Fibroblast of villous mesenchyme (primary cell): ENCODE results near the gene GALNTL6. TPM values are rescaled to one million over a fixed set of nuclear protein-coding genes. Genes with fewer than 3 reads are reported as not detected.

ENCODE experiments used
- DNase-seq: peaks from one replicate; pipeline ENCODE4 v3.0.0-alpha.2; 2010; ENCODE audit warnings: low read depth
- H3K4me3 ChIP-seq: 2 replicates; pipeline ENCODE4 v1.5.1; 2011; ENCODE audit warnings: low read depth, mild to moderate bottlenecking, low read length
- CTCF ChIP-seq: IDR thresholded peaks from 2 replicates; pipeline ENCODE4 v1.5.1; 2012; ENCODE audit warnings: low read depth, mild to moderate bottlenecking, low read length; ENCODE audit not compliant: insufficient read depth
- total RNA-seq: library from RNA; depleted of rRNA; stranded (reverse); fragments of >200 nt; gene quantifications from 2 replicates; pipeline ENCODE4 v1.2.3, GENCODE V29; 2012

The GALNTL6 gene
- total RNA-seq, 1 donor = not detected

DNA sequence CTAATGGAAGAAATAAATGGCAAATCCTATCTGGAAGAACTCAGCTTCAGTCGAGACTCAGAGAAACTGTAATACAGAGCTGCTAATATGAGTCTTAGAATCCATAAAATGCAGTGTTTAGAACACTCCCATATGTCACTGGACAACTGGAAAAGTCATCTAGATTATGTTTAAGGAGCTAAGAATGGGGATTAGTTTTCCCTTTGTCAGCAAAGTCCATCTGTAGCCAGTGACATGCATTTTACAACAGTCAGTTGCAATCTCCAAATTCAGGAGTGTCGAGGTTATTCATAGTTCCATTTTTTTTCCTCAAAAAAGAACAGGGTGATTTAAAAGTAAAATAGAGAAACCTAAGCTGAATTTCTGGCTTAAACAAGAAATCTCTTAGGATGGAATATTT, 838.8 kb downstream of the GALNTL6 start:
- DNase-seq = no peak
- no peak overlapping the region for H3K4me3 ChIP-seq
- TF ChIP-seq CTCF = no peak

DNA sequence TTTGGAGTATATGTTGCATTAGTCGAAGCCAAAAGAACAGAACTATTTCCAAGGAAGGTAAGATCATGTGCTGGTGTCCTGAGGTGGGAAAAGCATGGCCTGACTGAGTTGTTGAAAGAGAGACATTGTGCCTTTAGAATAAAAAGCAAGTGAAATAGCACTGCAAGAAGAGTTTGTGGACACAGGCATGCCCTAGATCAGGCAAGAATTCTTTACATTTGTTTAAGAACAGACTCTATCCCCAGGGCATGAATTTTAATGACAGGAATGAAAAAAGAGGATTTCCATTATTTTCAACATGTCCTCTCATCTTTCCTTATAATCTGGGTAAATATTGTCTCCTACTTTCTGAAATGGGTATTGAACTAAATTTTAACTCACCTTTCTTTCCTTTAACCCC, 839.2 kb downstream of the GALNTL6 start:
- no peak overlapping the region for H3K4me3 ChIP-seq
- TF ChIP-seq CTCF = no peak
- no peak for DNase-seq

DNA sequence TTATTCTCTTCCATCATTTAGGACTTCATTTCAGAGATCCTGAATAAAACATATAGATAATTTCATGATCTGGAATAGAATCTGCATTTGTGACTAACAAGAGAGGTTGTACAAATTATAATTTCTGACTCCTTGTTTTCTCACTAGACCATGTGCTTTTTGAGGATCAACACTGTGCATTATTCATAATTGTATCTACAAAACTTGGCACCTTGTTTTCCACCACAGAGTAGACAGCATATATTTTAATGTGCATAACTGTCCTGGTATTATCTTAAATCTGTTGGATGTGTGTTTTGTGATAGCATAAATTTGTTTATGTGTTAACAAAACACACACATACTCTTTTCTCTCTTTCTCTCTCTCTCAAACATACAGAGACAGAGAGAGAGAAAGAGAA, 840.5 kb downstream of the GALNTL6 start:
- no peak for TF ChIP-seq CTCF
- DNase-seq = no peak
- no peak overlapping the region for H3K4me3 ChIP-seq

DNA sequence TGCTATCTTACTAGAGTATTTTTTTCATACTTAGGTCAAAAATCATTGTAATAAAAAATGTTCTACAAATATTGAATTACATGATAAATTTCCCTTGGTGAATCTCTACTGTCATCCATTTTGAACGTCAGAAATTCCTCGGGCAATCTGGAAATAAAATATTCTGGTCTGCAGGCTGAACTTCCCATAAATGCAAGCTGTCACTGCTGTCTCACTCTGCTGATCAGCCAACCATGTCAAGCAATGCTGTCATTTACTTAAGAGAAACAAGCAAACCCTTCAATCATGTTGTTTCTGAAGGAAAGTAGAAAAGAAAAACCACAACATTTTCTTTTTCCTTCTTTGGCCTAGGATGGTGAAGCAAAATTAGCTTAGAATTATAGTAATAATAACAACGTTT, 841.3 kb downstream of the GALNTL6 start:
- no peak for TF ChIP-seq CTCF
- no peak for DNase-seq

GRCh38 chr4:172656055-172656454, 842.9 kb downstream of the GALNTL6 start:
- no peak for TF ChIP-seq CTCF
- DNase-seq = no peak
- H3K4me3 ChIP-seq = no peak overlapping the region

More for the DNA sequence above, 841.3 kb downstream of the GALNTL6 start:
- H3K4me3 ChIP-seq = no peak overlapping the region

- DNase-seq = no peak
Observed at GRCh38 chr4:172657081-172657480, 843.9 kb downstream of the GALNTL6 start.

More at GRCh38 chr4:172657081-172657480, 843.9 kb downstream of the GALNTL6 start:
- H3K4me3 ChIP-seq = no peak overlapping the region
- no peak for TF ChIP-seq CTCF
